T-cell (primary cell): ENCODE results near the gene DTX3. TPM values are rescaled to one million over a fixed set of nuclear protein-coding genes. Genes with fewer than 3 reads are reported as not detected.

Source experiments
- ATAC-seq, 4 experiments: fragments of 200-7000 bp in 3 of 4; fragments of 150-1000 bp in 1 of 4; cut with Tn5 transposase; replicated peaks in 1 of 4; 1 replicate in 3 of 4; 2 replicates in 1 of 4; pipeline ENCODE4 v1.10.0; 2021; ENCODE audit warnings: moderate library complexity in 3 of 4, mild to moderate bottlenecking in 2 of 4, moderate number of reproducible peaks in 1 of 4
- CTCF ChIA-PET, 2 donors: fragments of 300-600 bp; sonication (Branson Sonifier 250); formaldehyde crosslinking; loops; one replicate each; lab custom pipeline; 2022; ENCODE audit warnings: antibody characterized with exemption in 2 of 2; lab: Charles Lee
- POLR2A ChIA-PET, 2 donors: fragments of 300-600 bp; sonication (Branson Sonifier 250); formaldehyde crosslinking; loops; one replicate each; lab custom pipeline; 2022; ENCODE audit warnings: antibody characterized with exemption in 2 of 2; lab: Charles Lee
- DNase-seq, 35 experiments: peaks; one replicate each; pipeline versions ENCODE4 v3.0.0 to v3.0.0-alpha.2; 2013 to 2023
- H3K27ac ChIP-seq: one replicate; pipeline ENCODE4 v1.5.1; 2013; ENCODE audit warnings: low read length
- H3K27me3 ChIP-seq, 2 experiments: replicated peaks in 1 of 2; 1 replicate in 1 of 2; 2 replicates in 1 of 2; pipeline versions ENCODE4 v1.6.1 to v1.7.0; 2013; ENCODE audit warnings: low read length in 1 of 2, mixed read lengths in 1 of 2; ENCODE audit not compliant: control insufficient read depth in 2 of 2, insufficient read depth in 2 of 2; ENCODE audit errors: extremely low read depth in 1 of 2
- H3K36me3 ChIP-seq, 2 donors: 1 replicate in 1 of 2; 2 replicates in 1 of 2; pipeline versions ENCODE4 v1.6.1 to v1.7.0; 2013; ENCODE audit warnings: low read length in 1 of 2; ENCODE audit not compliant: control insufficient read depth in 2 of 2, insufficient read depth in 1 of 2; ENCODE audit errors: extremely low read depth in 1 of 2
- H3K4me1 ChIP-seq, 2 experiments: 1 replicate in 1 of 2; 2 replicates in 1 of 2; pipeline versions ENCODE4 v1.6.1 to v1.7.0; 2013; ENCODE audit warnings: low read length in 2 of 2, mixed read lengths in 1 of 2; ENCODE audit not compliant: insufficient read depth in 2 of 2, control insufficient read depth in 1 of 2; ENCODE audit errors: extremely low read depth in 1 of 2
- H3K4me3 ChIP-seq, 2 donors: 1 replicate in 1 of 2; 2 replicates in 1 of 2; pipeline versions ENCODE4 v1.5.1 to v1.7.0; 2013; ENCODE audit warnings: mild to moderate bottlenecking in 2 of 2, low read length in 1 of 2, moderate library complexity in 1 of 2; ENCODE audit not compliant: control insufficient read depth in 1 of 2; ENCODE audit errors: extremely low read depth in 1 of 2
- H3K9me3 ChIP-seq: 2 replicates; pipeline ENCODE4 v1.7.0; 2013
- H3K27ac Mint-ChIP-seq, 2 donors: one replicate each; pipeline ENCODE4 v1.8.0; 2020 to 2021; ENCODE audit warnings: mild to moderate bottlenecking in 2 of 2, mixed read lengths in 2 of 2
- H3K27me3 Mint-ChIP-seq, 2 donors: one replicate each; pipeline ENCODE4 v1.8.0; 2021 to 2022; ENCODE audit warnings: mixed read lengths in 2 of 2
- H3K36me3 Mint-ChIP-seq: one replicate; pipeline ENCODE4 v1.8.0; 2021; ENCODE audit warnings: mixed read lengths
- H3K4me1 Mint-ChIP-seq, 3 donors: one replicate each; pipeline ENCODE4 v1.8.0; 2020 to 2022; ENCODE audit warnings: mixed read lengths in 3 of 3, mild to moderate bottlenecking in 1 of 3
- H3K4me3 Mint-ChIP-seq, 3 donors: one replicate each; pipeline ENCODE4 v1.8.0; 2020 to 2022; ENCODE audit warnings: mild to moderate bottlenecking in 3 of 3, mixed read lengths in 3 of 3, moderate library complexity in 3 of 3
- H3K9me3 Mint-ChIP-seq, 3 donors: one replicate each; pipeline ENCODE4 v1.8.0; 2020 to 2022; ENCODE audit warnings: mixed read lengths in 3 of 3
- WGBS: methylation state at CpG from one replicate; pipeline ENCODE4 v1.1.5; 2013; ENCODE audit warnings: missing lambda C conversion rate; ENCODE audit not compliant: insufficient coverage; 5-methylcytosine and 5-hydroxymethylcytosine counted together
- total RNA-seq, 35 experiments: library from RNA in 6 of 35; stranded (reverse) in 6 of 35; fragments of 120-200 nt in 1 of 35; gene quantifications; one replicate each; pipeline versions ENCODE4 v1.2.1 to v1.2.4 and lab custom pipeline; 2013 to 2026

Gene DTX3
- total RNA-seq, 5 donors from 2014 or later (not counting 1 experiment from before 2014, with no cell fraction given) = 27.1 to 37.2 (median 30.4) TPM

GRCh38 chr12:57602544-57602943 is 2.1 kb upstream of the DTX3 start:
- no peak for ATAC-seq

GRCh38 chr12:57603324-57603723 is 1.3 kb upstream of the DTX3 start:
- Histone ChIP-seq H3K9me3 (no peaks in the 10 kb centered on the region), H3K27ac (peak overlapping the region; percentile 36), H3K27me3 (no peaks in the 10 kb centered on the region), H3K4me3 (no peak overlapping the region), H3K36me3 (peaks cover 0 to 41% of the 10 kb centered on the region in 2 donors), H3K4me1 (peaks cover 16 to 27% of the 10 kb centered on the region in 2 experiments)
- Mint-ChIP-seq H3K4me1 (peaks cover 26 to 42% (median 34%) of the 10 kb centered on the region in 3 donors), H3K27me3 (no peaks in the 10 kb centered on the region), H3K27ac (peak overlapping the region; percentile 65 to 84), H3K9me3 (no peaks in the 10 kb centered on the region), H3K4me3 (peak overlapping the region; percentile 79 to 82 (median 81)), H3K36me3 (peaks cover 34% of the 10 kb centered on the region)
- DNase-seq (peak in 1 of 35 experiments; percentile 30), ATAC-seq (peak in 3 of 4 experiments; percentile 27 to 63 (median 32))
- CTCF ChIA-PET = interaction anchor here (0.5 to 1.5 kb wide), 4 partner anchors 19 to 234 kb away, joined by 3 to 6 read pairs (median 4); partner anchors contain the start of gene B4GALNT1 (in 1 of the 2)
- WGBS = no CpG with 5 or more reads among the region's 2 CpGs
- POLR2A ChIA-PET = interaction anchor here (0.5 to 0.6 kb wide), 3 partner anchors 12 to 390 kb away, joined by 3 to 7 read pairs (median 3); partner anchors contain the start of gene PIP4K2C (in 1 of the 2)

More at GRCh38 chr12:57602544-57602943, 2.1 kb upstream of the DTX3 start:
- Histone ChIP-seq H3K4me1 (peaks cover 16 to 27% of the 10 kb centered on the region in 2 experiments), H3K27ac (no peak overlapping the region), H3K27me3 (no peaks in the 10 kb centered on the region), H3K9me3 (no peaks in the 10 kb centered on the region), H3K36me3 (peaks cover 0 to 48% of the 10 kb centered on the region in 2 donors), H3K4me3 (no peak overlapping the region)
- Mint-ChIP-seq H3K9me3 (no peaks in the 10 kb centered on the region), H3K4me3 (no peak overlapping the region), H3K27me3 (no peaks in the 10 kb centered on the region), H3K27ac (peak overlapping the region; percentile 17 to 20), H3K36me3 (peaks cover 37% of the 10 kb centered on the region), H3K4me1 (peaks cover 26 to 42% (median 34%) of the 10 kb centered on the region in 3 donors)
- DNase-seq = no peak
- POLR2A ChIA-PET = no interaction called here
- CTCF ChIA-PET = interaction anchor here in 1 of 2 donors (1.5 kb wide), 1 partner anchor 18 kb away, joined by 5 read pairs; no protein-coding TSS in a partner anchor

- H3K4me1 ChIP-seq = peaks cover 16 to 27% of the 10 kb centered on the region in 2 experiments
- Mint-ChIP-seq H3K4me1 (peaks cover 26 to 42% (median 34%) of the 10 kb centered on the region in 3 donors), H3K36me3 (peaks cover 29% of the 10 kb centered on the region), H3K4me3 (peak overlapping the region; percentile 79 to 82 (median 81)), H3K27me3 (no peaks in the 10 kb centered on the region), H3K27ac (peak overlapping the region; percentile 70 to 84), H3K9me3 (no peaks in the 10 kb centered on the region)
- H3K36me3 ChIP-seq = peaks cover 0 to 36% of the 10 kb centered on the region in 2 donors
- WGBS = no CpG with 5 or more reads among the region's 6 CpGs
- H3K27me3 ChIP-seq = no peaks in the 10 kb centered on the region
- no peaks in the 10 kb centered on the region for H3K9me3 ChIP-seq
- ChIA-PET POLR2A (interaction anchor here in 1 of 2 donors (0.5 kb wide), 1 partner anchor 376 kb away, joined by 3 read pairs; no protein-coding TSS in a partner anchor), CTCF (interaction anchor here (0.6 to 1.5 kb wide), 4 partner anchors 20 to 319 kb away, joined by 3 to 5 read pairs (median 3); no protein-coding TSS in a partner anchor)
- ATAC-seq = no peak
- no peak for DNase-seq
- H3K27ac ChIP-seq = peak overlapping the region; percentile 51
- peak overlapping the region; percentile 68 to 74 for H3K4me3 ChIP-seq
Measured at GRCh38 chr12:57603815-57604453, 690 bp upstream of the DTX3 start.

GRCh38 chr12:57604992-57605810 is 577 bp downstream of the DTX3 start:
- peaks cover 16 to 29% of the 10 kb centered on the region in 2 experiments for H3K4me1 ChIP-seq
- H3K27ac ChIP-seq = peak overlapping the region; percentile 43
- Mint-ChIP-seq H3K27ac (peak overlapping the region; percentile 69 to 90), H3K9me3 (no peaks in the 10 kb centered on the region), H3K27me3 (peaks cover under 1% of the 10 kb centered on the region in 2 donors), H3K4me3 (peak overlapping the region; percentile 79 to 82 (median 81)), H3K36me3 (peaks cover 17% of the 10 kb centered on the region), H3K4me1 (peaks cover 26 to 43% (median 34%) of the 10 kb centered on the region in 3 donors)
- ATAC-seq (peak; percentile 22 to 57 (median 52)), DNase-seq (peak in 2 of 35 experiments; percentile 6 to 21)
- peak overlapping the region; percentile 65 to 74 for H3K4me3 ChIP-seq
- ChIA-PET CTCF (interaction anchor here (0.5 to 1.0 kb wide), 2 partner anchors 22 to 774 kb away, joined by 3 to 6 read pairs; no protein-coding TSS in a partner anchor), POLR2A (no interaction called here)
- H3K27me3 ChIP-seq = peaks cover 0 to 5% of the 10 kb centered on the region in 2 experiments
- 43% methylated on average over 13 of the region's 25 CpGs for WGBS
- H3K9me3 ChIP-seq = no peaks in the 10 kb centered on the region
- H3K36me3 ChIP-seq = peaks cover 0 to 24% of the 10 kb centered on the region in 2 donors

- H3K4me1 Mint-ChIP-seq = peaks cover 33 to 50% (median 41%) of the 10 kb centered on the region in 3 donors
- peaks cover 15% of the 10 kb centered on the region for H3K36me3 Mint-ChIP-seq
- Histone ChIP-seq H3K36me3 (peaks cover 0 to 17% of the 10 kb centered on the region in 2 donors), H3K27ac (no peak overlapping the region), H3K9me3 (no peaks in the 10 kb centered on the region), H3K4me3 (no peak overlapping the region), H3K4me1 (peaks cover 16 to 36% of the 10 kb centered on the region in 2 experiments), H3K27me3 (peaks cover 0 to 12% of the 10 kb centered on the region in 2 experiments)
- no peak for DNase-seq
- WGBS = 65% methylated on average over 2 of the region's 4 CpGs
- H3K4me3 Mint-ChIP-seq = peak overlapping the region; percentile 79 to 82 (median 81)
- no peaks in the 10 kb centered on the region for H3K9me3 Mint-ChIP-seq
- H3K27ac Mint-ChIP-seq = peak overlapping the region; percentile 9 to 90
- ChIA-PET CTCF (interaction anchor here in 1 of 2 donors (1.0 kb wide), 1 partner anchor 22 kb away, joined by 3 read pairs; no protein-coding TSS in a partner anchor), POLR2A (no interaction called here)
- ATAC-seq = no peak
- peaks cover 4 to 5% of the 10 kb centered on the region in 2 donors for H3K27me3 Mint-ChIP-seq
Measured at GRCh38 chr12:57605811-57606311, 1.2 kb downstream of the DTX3 start.
